GM19467 (cell line): ENCODE data around the gene CLUH.

ENCODE experiments used
- ATAC-seq: cut with Tn5 transposase; IDR thresholded peaks from one replicate; pipeline ENCODE4 v1.9.1; 2021; ENCODE audit warnings: mild to moderate bottlenecking, moderate library complexity; ENCODE audit not compliant: unreplicated experiment

CLUH gene

GRCh38 chr17:2718150-2718938 is 6.8 kb upstream of the CLUH start:
- no peak for ATAC-seq

DNA sequence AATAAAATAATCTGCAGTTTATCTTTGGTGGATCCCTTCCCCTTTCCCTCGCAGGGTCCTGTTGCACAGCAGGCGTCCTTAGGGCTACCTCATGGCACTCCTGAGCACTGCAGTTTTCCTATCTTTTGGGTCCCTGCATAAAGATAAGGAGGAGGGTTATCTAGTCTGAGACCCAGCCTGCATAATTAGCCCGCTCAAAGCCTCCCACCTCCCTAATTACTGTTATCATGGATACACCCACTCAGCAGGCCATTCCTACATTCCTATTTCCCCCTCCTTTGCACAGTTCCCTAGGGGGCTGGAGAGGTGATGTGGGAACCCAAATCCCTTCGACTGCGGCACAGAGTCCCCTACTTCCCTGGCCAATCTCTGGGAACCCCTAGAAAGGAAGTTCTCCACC is 5.1 kb upstream of the CLUH start:
- ATAC-seq = no peak

- no peak for ATAC-seq
Measured at GRCh38 chr17:2713881-2714280, 2.3 kb upstream of the CLUH start.

DNA sequence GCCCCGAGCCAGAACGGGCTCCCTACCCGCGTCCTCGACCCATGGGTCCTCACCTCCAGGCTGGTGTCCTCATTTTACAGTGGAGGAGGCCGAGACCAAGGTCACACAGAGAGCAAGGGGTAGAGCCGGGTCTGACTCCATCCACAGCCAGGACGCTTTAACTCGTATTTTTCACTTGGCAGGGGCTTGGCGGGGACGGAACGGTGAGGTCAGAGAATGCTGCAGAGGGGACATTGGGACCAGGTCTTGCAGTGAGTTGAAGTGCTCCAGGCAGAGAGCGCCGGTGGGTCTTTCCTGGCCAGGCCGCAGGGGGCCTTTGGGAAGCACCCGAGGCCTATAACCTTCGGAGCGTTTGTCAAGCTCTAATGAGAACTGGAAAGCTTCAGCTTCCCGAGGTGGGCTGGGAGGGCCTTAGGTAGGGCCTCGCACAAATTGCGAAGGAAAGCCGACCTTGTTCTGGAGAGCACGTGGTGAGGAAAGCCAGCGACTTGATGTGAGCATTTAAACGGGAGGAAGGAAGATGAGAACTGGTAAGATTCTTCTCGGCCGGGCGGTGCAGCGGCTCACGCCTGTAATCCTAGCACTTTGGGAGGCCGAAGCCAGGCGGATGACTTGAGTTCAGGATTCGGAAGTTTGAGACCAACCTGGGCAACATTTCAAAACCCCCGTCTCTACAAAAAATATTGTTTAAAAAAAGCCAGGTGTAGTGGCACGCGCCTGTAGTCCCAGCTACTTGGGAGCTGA is 908 bp upstream of the CLUH start:
- ATAC-seq = no peak

DNA sequence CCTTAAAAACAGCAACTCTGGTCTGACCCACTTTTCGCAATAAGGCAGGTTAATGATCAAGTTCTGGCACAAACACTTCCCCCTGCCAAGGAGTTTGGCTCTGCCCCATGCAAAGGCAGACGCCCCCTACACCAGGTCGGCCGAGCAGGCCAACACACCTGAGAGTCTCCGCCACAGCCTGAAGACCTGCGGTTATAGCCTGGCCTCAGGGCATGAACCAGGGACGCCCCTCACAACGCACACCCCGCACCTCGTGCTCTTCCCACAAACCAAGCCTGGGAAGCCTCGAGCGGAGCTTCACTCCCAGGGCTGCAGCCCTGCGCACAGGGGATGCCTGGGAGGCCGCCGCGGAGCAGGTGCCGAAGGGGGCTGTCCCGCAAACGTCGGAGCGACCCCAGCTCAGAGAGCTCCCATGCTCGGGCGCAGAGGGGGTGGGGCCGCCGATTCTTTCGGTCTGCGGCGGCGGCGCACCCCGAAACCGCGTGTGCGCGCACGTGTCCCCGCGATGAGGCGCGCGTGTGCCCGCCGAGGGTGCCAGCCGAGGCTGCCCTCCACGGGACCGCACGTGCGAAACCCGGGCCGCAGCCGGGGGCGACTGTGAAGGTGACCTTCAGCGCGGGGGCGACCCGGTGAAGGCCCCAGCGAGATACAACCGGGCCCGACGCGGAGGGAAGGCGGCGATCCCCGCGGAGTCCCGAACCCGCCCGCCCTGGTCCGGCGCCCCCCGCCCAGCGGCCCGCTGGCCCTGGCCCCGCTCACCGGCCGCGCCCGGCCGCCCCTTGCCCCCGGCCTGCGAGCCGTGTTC is 559 bp downstream of the CLUH start:
- ATAC-seq = peak; percentile 11

DNA sequence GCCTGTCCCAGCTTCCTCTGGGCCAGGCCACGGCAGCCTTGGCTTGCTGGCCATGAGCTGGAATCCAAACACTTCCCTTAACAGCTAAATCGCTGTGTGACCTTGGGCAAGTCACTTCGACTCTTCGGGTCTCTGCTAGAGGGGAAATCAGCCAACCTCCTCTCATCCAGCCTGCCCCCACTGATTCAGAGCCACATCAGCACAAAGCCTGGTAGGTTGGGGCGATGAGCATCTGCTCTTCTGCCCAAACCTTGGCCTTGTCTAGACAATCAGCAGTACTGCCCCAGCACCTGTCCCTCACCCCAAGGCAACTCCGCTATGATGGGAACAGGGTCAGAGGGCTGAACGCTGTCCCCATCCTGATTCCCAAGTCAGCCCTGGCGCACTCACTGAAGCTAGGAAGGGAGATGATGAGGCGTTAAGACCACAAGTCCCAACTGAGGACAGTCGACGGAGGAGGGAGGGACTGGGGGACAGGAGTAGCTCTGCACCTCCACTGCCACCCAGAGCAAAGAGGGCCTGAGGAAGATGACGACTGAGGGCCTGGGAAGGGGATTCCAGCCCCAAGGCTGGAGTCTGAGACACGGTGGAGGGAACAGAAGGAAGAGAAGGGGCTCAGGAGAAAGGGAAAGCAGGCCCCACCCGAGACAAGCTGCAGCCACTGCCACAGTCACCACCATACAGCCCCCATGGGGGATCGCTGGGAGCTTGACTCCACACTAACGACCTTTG is 1.3 kb downstream of the CLUH start:
- ATAC-seq = no peak

DNA sequence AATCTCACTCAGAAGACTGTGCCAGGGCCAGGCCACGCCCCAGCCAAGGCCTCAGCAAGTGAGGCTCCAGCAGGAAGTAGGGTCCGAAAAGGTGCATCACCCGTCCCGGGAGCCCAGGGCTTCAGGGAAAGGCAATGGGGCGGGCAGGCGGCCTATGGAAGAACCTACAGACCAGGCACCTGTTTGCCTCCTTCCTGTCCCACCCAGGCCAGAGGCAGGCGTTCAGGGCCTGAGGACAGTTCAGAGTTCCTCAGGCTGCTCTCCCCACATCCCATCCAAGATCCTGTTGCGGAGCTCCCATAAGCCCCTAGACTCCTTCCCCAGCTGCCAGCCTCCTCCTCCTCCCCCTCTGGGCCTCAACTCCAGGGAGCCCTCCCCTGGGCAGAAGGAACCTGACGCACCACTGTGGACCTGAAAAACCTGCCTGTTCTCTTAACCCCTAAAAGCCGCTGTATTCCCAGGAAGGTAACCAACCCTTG is 2.3 kb downstream of the CLUH start:
- no peak for ATAC-seq

GRCh38 chr17:2708585-2709182 is 2.9 kb downstream of the CLUH start:
- no peak for ATAC-seq

- no peak for ATAC-seq
Measured at GRCh38 chr17:2707721-2708584, 3.6 kb downstream of the CLUH start.

DNA sequence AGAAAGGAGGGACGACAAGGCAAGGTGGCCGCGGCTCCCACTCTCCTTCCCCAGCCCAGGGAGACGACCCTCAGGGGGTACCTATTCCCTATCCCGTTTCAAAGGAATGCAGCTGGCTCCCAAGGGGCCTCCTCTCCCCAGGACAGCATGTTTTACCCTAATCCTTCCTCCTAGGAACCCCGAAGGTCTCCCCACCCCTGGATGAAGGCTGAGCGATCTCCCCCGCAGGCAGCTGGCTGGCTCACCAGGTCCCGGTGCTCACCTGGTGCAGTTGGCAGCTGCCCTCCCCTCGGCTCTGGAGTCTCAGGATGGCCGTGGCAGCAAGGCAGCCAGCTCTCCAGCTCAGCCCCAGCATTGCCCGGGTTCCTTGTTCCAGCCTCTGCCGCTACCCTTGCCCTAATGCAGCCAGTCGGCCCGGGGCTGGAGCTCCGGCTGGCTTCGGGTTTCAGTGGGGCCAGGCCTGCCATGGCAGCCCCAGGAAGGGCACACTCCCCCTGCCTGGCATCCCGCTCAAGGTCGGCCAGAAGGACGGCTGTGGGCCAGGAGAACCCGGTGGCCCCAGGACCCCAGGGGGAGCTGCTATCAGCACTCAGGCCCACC is 4.6 kb downstream of the CLUH start:
- ATAC-seq = no peak

GRCh38 chr17:2705888-2706795 is 5.4 kb downstream of the CLUH start:
- no peak for ATAC-seq

DNA sequence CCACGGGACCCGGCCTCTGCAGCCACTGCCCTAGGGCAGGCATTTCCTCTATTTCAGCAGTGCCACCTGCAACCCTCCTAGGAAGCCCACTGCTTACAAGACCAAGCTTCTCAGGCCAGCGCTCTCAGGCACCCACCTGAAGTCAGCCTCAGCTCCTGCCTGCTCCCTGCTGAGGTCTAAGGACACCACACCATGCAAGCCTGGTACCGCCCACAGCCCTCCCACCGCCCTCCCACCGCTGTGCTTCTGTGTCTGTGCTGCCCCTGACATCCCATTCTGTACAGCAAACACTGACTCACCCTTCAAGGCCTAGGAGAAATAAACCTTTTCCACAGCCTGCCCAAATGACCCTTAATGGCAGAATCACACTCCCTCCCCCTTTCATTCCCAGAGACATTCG is 6.3 kb downstream of the CLUH start:
- no peak for ATAC-seq

DNA sequence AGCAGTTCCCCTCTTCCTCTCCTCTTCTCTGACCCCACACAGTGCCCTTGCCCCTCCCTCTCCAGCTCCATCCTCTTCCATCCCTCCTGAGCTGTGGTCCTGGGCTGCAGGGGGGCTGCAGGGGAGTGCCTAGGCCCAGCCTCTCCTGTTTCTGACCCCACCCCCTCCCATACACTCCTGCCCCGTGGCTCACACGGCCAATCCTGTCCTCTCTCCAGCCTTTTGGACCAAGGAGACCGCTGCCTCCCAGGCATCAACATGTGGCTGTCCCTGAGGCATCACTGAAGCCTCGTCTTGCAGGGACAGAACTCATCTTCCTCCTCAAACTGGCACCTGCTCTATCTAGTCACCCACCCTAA is 6.7 kb downstream of the CLUH start:
- ATAC-seq = no peak

DNA sequence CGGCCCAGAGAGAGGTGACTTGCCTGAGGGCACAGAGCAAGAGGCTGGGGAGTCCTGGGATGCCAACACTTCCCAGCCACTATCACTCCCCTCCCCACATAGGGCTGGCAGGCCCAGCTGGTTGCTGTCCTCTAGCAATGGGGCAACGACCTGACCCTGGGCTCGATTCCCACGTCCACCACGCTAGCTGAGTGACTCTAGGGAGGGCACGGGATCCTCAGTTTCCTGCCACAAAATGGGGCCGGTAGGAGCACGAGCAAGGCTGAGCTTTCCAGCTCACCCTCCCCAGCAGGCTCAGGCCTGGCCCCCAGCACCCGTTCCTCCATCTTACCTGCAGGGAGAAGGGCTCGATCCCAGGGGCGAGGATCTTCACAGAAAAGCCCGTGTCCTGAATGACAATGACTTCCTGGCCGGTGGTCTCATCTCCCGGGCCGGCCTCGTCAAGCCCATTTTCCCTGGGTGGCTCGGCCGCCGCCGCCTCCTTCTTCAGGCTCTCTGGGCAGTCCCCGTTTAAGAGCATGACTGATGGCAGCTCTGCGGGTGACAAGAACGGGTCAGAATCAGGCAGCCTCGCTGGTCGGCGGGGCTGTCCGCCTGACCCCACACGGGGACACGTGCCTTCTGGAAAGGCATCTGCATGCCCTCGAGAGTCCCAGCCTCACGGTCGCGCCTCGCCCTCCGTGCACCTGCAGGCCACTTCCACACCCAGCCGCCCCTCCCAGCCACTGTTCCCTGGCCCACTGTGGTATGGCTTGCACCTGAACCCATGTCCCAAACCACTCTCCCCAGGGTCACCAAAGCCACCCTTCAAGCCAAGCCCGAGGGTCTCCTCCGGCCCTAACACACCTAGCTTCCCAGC is 7.3 kb downstream of the CLUH start:
- no peak for ATAC-seq

- no peak for ATAC-seq
Measured at GRCh38 chr17:2703606-2704005, 8.0 kb downstream of the CLUH start.

DNA sequence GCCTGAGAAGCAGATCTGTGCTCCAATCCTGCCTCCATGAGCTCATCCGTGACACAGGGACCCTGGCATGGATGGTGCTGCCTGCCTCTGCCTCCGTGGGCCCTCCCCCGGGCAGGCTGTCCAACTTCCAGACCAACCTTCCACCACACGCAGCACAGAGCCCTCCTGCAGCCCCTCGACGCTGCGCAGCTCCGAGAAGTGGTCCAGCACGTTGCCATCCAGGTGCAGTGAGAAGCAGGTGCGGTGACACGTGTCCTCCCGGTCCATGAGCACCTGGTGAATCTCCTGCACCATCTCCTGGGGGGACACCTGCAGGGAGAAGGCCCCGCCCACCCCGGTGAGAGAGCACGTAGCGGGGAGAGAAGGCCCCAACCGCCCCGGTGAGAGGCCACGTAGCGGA is 8.4 kb downstream of the CLUH start:
- no peak for ATAC-seq
